ENCODE measurements around the gene ITPR1. TPM values are rescaled to one million over a fixed set of nuclear protein-coding genes. Genes with fewer than 3 reads are reported as not detected.

Gene ITPR1
- total RNA-seq, 4 donors from 2014 or later, result 15.3 to 50.2 (median 28.7) TPM

GRCh38 chr3:4642611-4643010 is 149.5 kb downstream of the ITPR1 start:
- TF ChIP-seq POLR2A (IDR thresholded peaks at IDR 0.05) (no peak), EP300 (IDR thresholded peaks at IDR 0.05; ENCODE audit: low read depth) (no peak), CTCF (IDR thresholded peaks at IDR 0.05) (no peak), POLR2AphosphoS5 (IDR thresholded peaks at IDR 0.05) (no peak)
- Histone ChIP-seq H3K36me3 (peaks cover 0 to 7% (median 0%) of the 10 kb centered on the region in 4 donors), H3K4me1 (no peaks in the 10 kb centered on the region), H3K4me3 (no peak overlapping the region), H3K27me3 (no peaks in the 10 kb centered on the region), H3K27ac (no peak overlapping the region), H3K9me3 (no peaks in the 10 kb centered on the region)
- intact Hi-C loops (cut with DNase I; ENCODE audit: low total_unique reads), result no loop called here
- DNase-seq, result no peak
- in situ Hi-C loops (cut with MboI; ENCODE audit: low pct_ligation_motif_present in 1 of 4, low pct_unique_long_range_greater_than_20kb in 1 of 4, low sequenced_read_pairs in 3 of 4), result no loop called here
- WGBS, 2 donors (ENCODE audit: low coverage in 1 of 2), result 88 to 90% methylated on average over 8 of the region's 8 CpGs

- Histone ChIP-seq H3K4me3 (no peak overlapping the region), H3K4me1 (no peaks in the 10 kb centered on the region), H3K27ac (no peak overlapping the region), H3K27me3 (no peaks in the 10 kb centered on the region), H3K9me3 (no peaks in the 10 kb centered on the region), H3K36me3 (peaks cover 0 to 7% (median 0%) of the 10 kb centered on the region in 4 donors)
- TF ChIP-seq POLR2A (IDR thresholded peaks at IDR 0.05), result no peak
- intact Hi-C loops (cut with DNase I; ENCODE audit: low total_unique reads), result no loop called here
- in situ Hi-C loops (cut with MboI; ENCODE audit: low pct_ligation_motif_present in 1 of 4, low pct_unique_long_range_greater_than_20kb in 1 of 4, low sequenced_read_pairs in 3 of 4), result no loop called here
- WGBS, 2 donors (ENCODE audit: low coverage in 1 of 2), result 80 to 86% methylated on average over 1 to 9 of the region's 9 CpGs
- no peak for DNase-seq
Observed at GRCh38 chr3:4643904-4644547, 150.9 kb downstream of the ITPR1 start.

- in situ Hi-C loops (cut with MboI; ENCODE audit: low pct_ligation_motif_present in 1 of 4, low pct_unique_long_range_greater_than_20kb in 1 of 4, low sequenced_read_pairs in 3 of 4) (no loop called here), intact Hi-C loops (cut with DNase I; ENCODE audit: low total_unique reads) (no loop called here)
- WGBS, 2 donors (ENCODE audit: low coverage in 1 of 2), result 65 to 89% methylated on average over 3 of the region's 3 CpGs
- Histone ChIP-seq H3K4me3 (no peak overlapping the region), H3K36me3 (peaks cover 0 to 7% (median 0%) of the 10 kb centered on the region in 4 donors), H3K27me3 (no peaks in the 10 kb centered on the region), H3K27ac (no peak overlapping the region), H3K9me3 (no peaks in the 10 kb centered on the region), H3K4me1 (no peaks in the 10 kb centered on the region)
- TF ChIP-seq POLR2AphosphoS5 (IDR thresholded peaks at IDR 0.05) (no peak), EP300 (IDR thresholded peaks at IDR 0.05; ENCODE audit: low read depth) (no peak), CTCF (IDR thresholded peaks at IDR 0.05) (no peak), POLR2A (IDR thresholded peaks at IDR 0.05) (no peak)
- DNase-seq, result no peak
Observed at GRCh38 chr3:4644951-4645350, 151.8 kb downstream of the ITPR1 start.

GRCh38 chr3:4645468-4645867 is 152.3 kb downstream of the ITPR1 start:
- no peak overlapping the region for H3K4me3 ChIP-seq
- no peak overlapping the region for H3K27ac ChIP-seq
- H3K36me3 ChIP-seq, result peaks cover 0 to 7% (median 0%) of the 10 kb centered on the region in 4 donors
- no peaks in the 10 kb centered on the region for H3K9me3 ChIP-seq
- intact Hi-C loops (cut with DNase I; ENCODE audit: low total_unique reads), result no loop called here
- DNase-seq, result no peak
- TF ChIP-seq CTCF (IDR thresholded peaks at IDR 0.05), result no peak
- no peak for TF ChIP-seq EP300 (IDR thresholded peaks at IDR 0.05; ENCODE audit: low read depth)
- no peak for TF ChIP-seq POLR2A (IDR thresholded peaks at IDR 0.05)
- no peaks in the 10 kb centered on the region for H3K4me1 ChIP-seq
- WGBS, 2 donors (ENCODE audit: low coverage in 1 of 2), result 87 to 90% methylated on average over 6 of the region's 6 CpGs
- H3K27me3 ChIP-seq, result no peaks in the 10 kb centered on the region
- in situ Hi-C loops (cut with MboI; ENCODE audit: low pct_ligation_motif_present in 1 of 4, low pct_unique_long_range_greater_than_20kb in 1 of 4, low sequenced_read_pairs in 3 of 4), result no loop called here

GRCh38 chr3:4647411-4647810 is 154.3 kb downstream of the ITPR1 start:
- Histone ChIP-seq H3K36me3 (peaks cover 0 to 7% (median 0%) of the 10 kb centered on the region in 4 donors), H3K27me3 (no peaks in the 10 kb centered on the region), H3K4me3 (no peak overlapping the region), H3K9me3 (no peaks in the 10 kb centered on the region), H3K27ac (no peak overlapping the region), H3K4me1 (no peaks in the 10 kb centered on the region)
- intact Hi-C loops (cut with DNase I; ENCODE audit: low total_unique reads) (no loop called here), in situ Hi-C loops (cut with MboI; ENCODE audit: low pct_ligation_motif_present in 1 of 4, low pct_unique_long_range_greater_than_20kb in 1 of 4, low sequenced_read_pairs in 3 of 4) (no loop called here)
- DNase-seq, result no peak
- WGBS, 2 donors (ENCODE audit: low coverage in 1 of 2), result 92 to 93% methylated on average over 2 of the region's 2 CpGs
- TF ChIP-seq POLR2A (IDR thresholded peaks at IDR 0.05) (no peak), CTCF (IDR thresholded peaks at IDR 0.05) (no peak), POLR2AphosphoS5 (IDR thresholded peaks at IDR 0.05) (no peak), EP300 (IDR thresholded peaks at IDR 0.05; ENCODE audit: low read depth) (no peak)
